ENCODE data around the gene CFAP100. TPM values are rescaled to one million over a fixed set of nuclear protein-coding genes. Genes with fewer than 3 reads are reported as not detected.

CFAP100 gene
- total RNA-seq, 1 donor from 2014 or later: not detected

DNA sequence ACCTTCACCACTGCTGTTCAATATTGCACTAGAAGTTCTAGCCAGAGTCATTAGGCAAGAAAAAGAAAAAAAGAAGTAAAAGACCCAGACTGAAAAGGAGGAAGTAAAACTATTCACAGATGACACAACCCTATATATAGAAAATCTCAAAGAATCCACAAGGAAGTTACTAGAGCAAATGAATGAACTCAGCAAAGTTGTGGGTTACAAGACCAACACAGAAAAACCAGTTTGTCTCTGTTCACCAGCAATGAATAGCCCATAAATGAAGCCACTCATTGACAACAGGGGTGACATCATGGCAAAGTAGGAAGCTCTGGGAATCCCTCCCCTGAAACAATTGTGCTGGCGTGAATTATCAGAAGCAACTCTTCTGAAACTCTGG is 4.6 kb downstream of the CFAP100 start:
- Histone ChIP-seq H3K4me2 (ENCODE audit: low read length) (no peak overlapping the region), H3K4me1 (ENCODE audit: insufficient read depth, low read length) (no peaks in the 10 kb centered on the region), H3K9me3 (ENCODE audit: insufficient read depth, low read depth, low read length) (no peaks in the 10 kb centered on the region), H3K4me3 (ENCODE audit: insufficient read depth, low read depth, low read length) (no peak overlapping the region), H3K79me2 (ENCODE audit: insufficient read depth, low read length) (no peaks in the 10 kb centered on the region), H3K36me3 (ENCODE audit: insufficient read depth, low read length) (no peaks in the 10 kb centered on the region), H2AFZ (ENCODE audit: low read depth, low read length) (no peak overlapping the region), H3K9ac (ENCODE audit: low read length) (no peak overlapping the region), H3K27me3 (ENCODE audit: insufficient read depth, low read length) (peaks cover 2% of the 10 kb centered on the region), H3K27ac (ENCODE audit: low read depth, low read length) (no peak overlapping the region), H4K20me1 (ENCODE audit: insufficient read depth, low read length) (no peaks in the 10 kb centered on the region)
- DNase-seq (ENCODE audit: low read depth) (no peak), FAIRE-seq (no peak)
- peaks cover 2% of the 10 kb centered on the region for H3K36me3 Mint-ChIP-seq (ENCODE audit: low read depth, unreplicated experiment)
- no peaks in the 10 kb centered on the region for H3K9me3 Mint-ChIP-seq (ENCODE audit: unreplicated experiment)
- H3K4me1 Mint-ChIP-seq (ENCODE audit: low read depth, unreplicated experiment): no peaks in the 10 kb centered on the region
- peaks cover 35% of the 10 kb centered on the region for H3K27me3 Mint-ChIP-seq (ENCODE audit: low read depth, unreplicated experiment)
- TF ChIP-seq, protein P1, sequence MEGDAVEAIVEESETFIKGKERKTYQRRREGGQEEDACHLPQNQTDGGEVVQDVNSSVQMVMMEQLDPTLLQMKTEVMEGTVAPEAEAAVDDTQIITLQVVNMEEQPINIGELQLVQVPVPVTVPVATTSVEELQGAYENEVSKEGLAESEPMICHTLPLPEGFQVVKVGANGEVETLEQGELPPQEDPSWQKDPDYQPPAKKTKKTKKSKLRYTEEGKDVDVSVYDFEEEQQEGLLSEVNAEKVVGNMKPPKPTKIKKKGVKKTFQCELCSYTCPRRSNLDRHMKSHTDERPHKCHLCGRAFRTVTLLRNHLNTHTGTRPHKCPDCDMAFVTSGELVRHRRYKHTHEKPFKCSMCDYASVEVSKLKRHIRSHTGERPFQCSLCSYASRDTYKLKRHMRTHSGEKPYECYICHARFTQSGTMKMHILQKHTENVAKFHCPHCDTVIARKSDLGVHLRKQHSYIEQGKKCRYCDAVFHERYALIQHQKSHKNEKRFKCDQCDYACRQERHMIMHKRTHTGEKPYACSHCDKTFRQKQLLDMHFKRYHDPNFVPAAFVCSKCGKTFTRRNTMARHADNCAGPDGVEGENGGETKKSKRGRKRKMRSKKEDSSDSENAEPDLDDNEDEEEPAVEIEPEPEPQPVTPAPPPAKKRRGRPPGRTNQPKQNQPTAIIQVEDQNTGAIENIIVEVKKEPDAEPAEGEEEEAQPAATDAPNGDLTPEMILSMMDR (IDR thresholded peaks at IDR 0.05; ENCODE audit: insufficient read depth, low read depth, low read length): no peak
- no peak for TF ChIP-seq EZH2 (IDR thresholded peaks at IDR 0.05; ENCODE audit: insufficient read depth, low read length)
- peak overlapping the region; percentile 56 for H3K27ac Mint-ChIP-seq (ENCODE audit: unreplicated experiment)
- H3K4me3 Mint-ChIP-seq (ENCODE audit: unreplicated experiment): no peak overlapping the region

- Mint-ChIP-seq H3K9me3 (ENCODE audit: unreplicated experiment) (no peaks in the 10 kb centered on the region), H3K36me3 (ENCODE audit: low read depth, unreplicated experiment) (peaks cover 2% of the 10 kb centered on the region), H3K4me3 (ENCODE audit: unreplicated experiment) (no peak overlapping the region), H3K27me3 (ENCODE audit: low read depth, unreplicated experiment) (peaks cover 33% of the 10 kb centered on the region), H3K27ac (ENCODE audit: unreplicated experiment) (no peak overlapping the region), H3K4me1 (ENCODE audit: low read depth, unreplicated experiment) (no peaks in the 10 kb centered on the region)
- H2AFZ ChIP-seq (ENCODE audit: low read depth, low read length): no peak overlapping the region
- H3K79me2 ChIP-seq (ENCODE audit: insufficient read depth, low read length): no peaks in the 10 kb centered on the region
- DNase-seq (ENCODE audit: low read depth) (no peak), FAIRE-seq (no peak)
- no peaks in the 10 kb centered on the region for H3K9me3 ChIP-seq (ENCODE audit: insufficient read depth, low read depth, low read length)
- H4K20me1 ChIP-seq (ENCODE audit: insufficient read depth, low read length): no peaks in the 10 kb centered on the region
- H3K9ac ChIP-seq (ENCODE audit: low read length): no peak overlapping the region
- no peak overlapping the region for H3K4me2 ChIP-seq (ENCODE audit: low read length)
- H3K27ac ChIP-seq (ENCODE audit: low read depth, low read length): no peak overlapping the region
- H3K27me3 ChIP-seq (ENCODE audit: insufficient read depth, low read length): no peaks in the 10 kb centered on the region
- H3K4me1 ChIP-seq (ENCODE audit: insufficient read depth, low read length): no peaks in the 10 kb centered on the region
- H3K36me3 ChIP-seq (ENCODE audit: insufficient read depth, low read length): no peaks in the 10 kb centered on the region
- no peak for TF ChIP-seq EZH2 (IDR thresholded peaks at IDR 0.05; ENCODE audit: insufficient read depth, low read length)
- TF ChIP-seq, protein P1 (IDR thresholded peaks at IDR 0.05; ENCODE audit: insufficient read depth, low read depth, low read length): no peak
- H3K4me3 ChIP-seq (ENCODE audit: insufficient read depth, low read depth, low read length): no peak overlapping the region
Observed at GRCh38 chr3:126399756-126400155, 5.0 kb downstream of the CFAP100 start.

GRCh38 chr3:126401611-126402160 is 7.0 kb downstream of the CFAP100 start:
- H3K27me3 Mint-ChIP-seq (ENCODE audit: low read depth, unreplicated experiment): peaks cover 24% of the 10 kb centered on the region
- FAIRE-seq: no peak

More at GRCh38 chr3:126401611-126402160, 7.0 kb downstream of the CFAP100 start:
- Mint-ChIP-seq H3K36me3 (ENCODE audit: low read depth, unreplicated experiment) (peaks cover 4% of the 10 kb centered on the region), H3K9me3 (ENCODE audit: unreplicated experiment) (no peaks in the 10 kb centered on the region), H3K27ac (ENCODE audit: unreplicated experiment) (no peak overlapping the region), H3K4me3 (ENCODE audit: unreplicated experiment) (no peak overlapping the region), H3K4me1 (ENCODE audit: low read depth, unreplicated experiment) (no peaks in the 10 kb centered on the region)
- Histone ChIP-seq H3K79me2 (ENCODE audit: insufficient read depth, low read length) (no peaks in the 10 kb centered on the region), H3K4me3 (ENCODE audit: insufficient read depth, low read depth, low read length) (no peak overlapping the region), H3K9ac (ENCODE audit: low read length) (no peak overlapping the region), H2AFZ (ENCODE audit: low read depth, low read length) (no peak overlapping the region), H3K4me1 (ENCODE audit: insufficient read depth, low read length) (no peaks in the 10 kb centered on the region), H4K20me1 (ENCODE audit: insufficient read depth, low read length) (no peaks in the 10 kb centered on the region), H3K4me2 (ENCODE audit: low read length) (no peak overlapping the region), H3K9me3 (ENCODE audit: insufficient read depth, low read depth, low read length) (no peaks in the 10 kb centered on the region), H3K27me3 (ENCODE audit: insufficient read depth, low read length) (no peaks in the 10 kb centered on the region), H3K36me3 (ENCODE audit: insufficient read depth, low read length) (no peaks in the 10 kb centered on the region), H3K27ac (ENCODE audit: low read depth, low read length) (no peak overlapping the region)
- no peak for DNase-seq (ENCODE audit: low read depth)
- TF ChIP-seq, protein P1 (IDR thresholded peaks at IDR 0.05; ENCODE audit: insufficient read depth, low read depth, low read length): no peak
- TF ChIP-seq EZH2 (IDR thresholded peaks at IDR 0.05; ENCODE audit: insufficient read depth, low read length): no peak
